NCI-H1105 (cell line): ENCODE measurements around the gene MCAT.

Experiments used
- DNase-seq: peaks from one replicate; lab custom pipeline; 2025; lab: John Stamatoyannopoulos, UW

The MCAT gene

DNA sequence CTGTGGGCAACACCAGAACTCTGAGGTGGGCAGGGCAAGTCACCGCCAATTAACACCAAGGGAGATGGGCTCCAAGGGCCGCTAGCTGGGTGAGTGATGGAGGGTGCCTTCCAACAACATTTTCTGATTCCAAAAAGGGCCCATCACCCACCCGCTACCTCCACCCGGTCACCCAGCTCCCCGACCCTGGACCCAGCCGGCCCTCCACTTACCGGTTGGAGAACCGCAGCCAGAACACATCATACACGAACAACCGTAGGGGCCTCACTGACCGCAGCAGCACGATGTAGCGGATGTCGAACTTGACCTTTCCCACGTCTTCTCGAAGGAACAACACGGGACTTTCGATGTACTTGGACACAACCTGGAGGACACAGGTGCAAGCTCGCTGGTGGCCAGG, 29.0 kb upstream of the MCAT start:
- DNase-seq = no peak

- no peak for DNase-seq
Observed at GRCh38 chr22:43171607-43172006, 28.4 kb upstream of the MCAT start.

DNA sequence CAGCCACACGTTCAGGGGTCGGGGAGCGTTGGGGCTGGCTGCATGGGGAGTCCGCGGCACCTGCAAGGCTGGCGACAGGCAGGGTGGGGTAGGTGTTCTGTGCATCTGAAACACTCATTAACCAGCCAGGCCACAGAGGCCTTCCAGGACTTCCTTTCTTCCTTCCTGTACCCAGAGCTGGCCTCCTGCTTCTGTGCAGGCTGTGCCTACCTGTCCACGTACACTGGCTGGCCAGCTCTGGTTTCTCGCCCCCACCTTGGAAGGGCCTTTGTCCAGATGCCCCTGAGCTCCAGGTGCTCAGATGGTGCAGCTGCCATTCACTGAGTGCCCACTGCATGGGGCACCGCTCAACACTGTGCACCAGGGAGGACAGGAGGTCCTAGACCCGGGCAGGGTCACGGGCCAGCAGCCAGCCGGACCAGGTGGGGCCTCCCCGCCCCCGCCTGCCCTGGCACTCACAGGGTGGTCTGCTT, 27.9 kb upstream of the MCAT start:
- no peak for DNase-seq

DNA sequence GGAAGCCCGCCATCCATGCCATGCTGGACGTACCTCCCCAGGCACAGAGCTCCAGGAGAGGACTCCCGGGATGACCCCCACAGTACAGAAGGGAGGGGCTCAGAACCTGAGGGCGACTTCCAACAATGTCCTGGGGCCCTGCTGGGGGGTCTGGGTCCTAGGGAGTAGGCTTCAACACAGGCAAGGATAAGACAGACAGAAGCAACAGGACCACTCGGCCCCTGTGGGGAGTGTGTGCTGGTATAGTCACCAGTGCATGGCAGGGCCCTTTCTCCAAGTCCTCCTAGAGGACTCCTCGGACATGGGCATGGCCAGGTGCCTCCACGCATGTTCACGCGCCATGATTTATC, 26.9 kb upstream of the MCAT start:
- DNase-seq = no peak

DNA sequence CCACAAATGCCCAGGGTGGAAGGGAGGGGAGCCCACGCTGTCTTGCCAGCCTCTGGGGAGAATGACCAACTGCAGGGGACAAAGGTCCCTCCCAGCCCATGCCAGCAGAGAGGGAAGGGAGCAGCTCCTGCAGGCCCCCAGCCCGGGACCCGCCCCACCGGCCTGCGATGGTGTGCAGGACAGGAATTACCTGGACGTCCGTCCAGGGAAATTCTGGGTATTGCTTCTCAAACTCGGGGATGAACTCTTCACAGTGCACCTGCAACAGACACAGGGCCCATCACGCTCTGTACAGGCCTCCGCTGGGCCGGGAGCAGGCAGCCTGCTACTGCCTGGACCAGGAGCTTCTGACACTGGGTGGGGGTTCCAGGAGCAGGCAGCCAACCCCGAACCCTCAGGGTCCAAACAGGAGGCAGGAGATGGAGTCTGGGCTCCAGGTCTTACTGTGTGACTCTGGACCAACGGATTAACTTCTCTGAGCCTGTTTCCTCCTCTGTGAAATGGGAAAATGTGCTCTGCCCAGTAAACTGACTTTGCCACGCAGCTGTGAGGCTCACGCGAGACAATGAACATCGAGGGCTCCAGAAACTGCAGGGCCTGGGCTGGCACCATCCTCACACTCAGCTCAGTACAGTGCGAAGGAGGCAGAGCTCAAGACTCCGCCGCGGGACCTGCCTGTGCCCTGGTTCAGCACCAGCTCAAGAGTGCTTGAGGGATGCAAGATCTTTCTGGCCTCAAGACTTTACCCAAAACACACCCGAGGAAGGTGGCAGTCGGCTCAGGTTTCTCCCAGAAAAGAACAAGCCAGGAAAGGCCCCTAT, 26.3 kb upstream of the MCAT start:
- no peak for DNase-seq

DNA sequence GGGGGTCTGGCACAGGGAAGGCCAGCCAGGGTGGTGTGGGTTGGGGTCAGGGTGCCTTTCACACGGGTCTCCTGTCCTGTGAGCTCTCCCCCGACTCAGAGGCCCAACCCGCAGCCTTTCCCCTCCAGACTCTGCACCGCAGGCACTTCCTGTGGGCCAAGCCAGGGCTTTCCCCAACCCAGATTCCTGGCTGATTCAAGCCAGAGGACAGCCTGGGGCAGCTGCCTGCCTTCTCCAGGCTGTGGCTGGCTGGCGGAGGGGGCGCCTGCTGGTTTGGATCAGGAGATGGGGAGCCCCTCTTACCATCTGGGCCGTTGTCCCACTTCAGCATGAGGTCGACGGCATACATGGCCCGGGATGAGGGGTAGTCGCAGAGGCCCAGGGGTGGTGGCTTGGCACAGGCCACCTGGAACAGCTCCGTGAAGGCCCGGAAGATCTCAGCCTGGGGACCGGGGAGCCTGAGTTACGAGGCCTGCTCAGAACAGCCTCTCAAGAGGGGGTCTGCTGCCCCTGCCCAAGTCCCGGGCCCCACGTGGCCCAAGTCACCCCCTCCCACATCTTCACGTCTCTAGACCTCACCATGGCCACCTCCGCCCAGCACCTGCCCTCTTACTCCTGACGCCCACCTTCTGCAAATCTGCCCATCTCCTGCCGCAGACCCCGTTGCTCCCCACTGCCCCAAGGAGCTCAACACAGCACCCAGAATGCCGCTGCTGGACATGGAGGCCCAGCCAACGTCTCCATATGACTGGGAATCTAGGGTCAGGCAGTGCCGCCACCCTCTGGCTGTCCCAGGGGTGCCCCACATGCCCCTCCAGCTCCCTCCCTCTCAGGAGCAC, 25.5 kb upstream of the MCAT start:
- no peak for DNase-seq

- DNase-seq = no peak
Observed at GRCh38 chr22:43167001-43167589, 23.9 kb upstream of the MCAT start.

DNA sequence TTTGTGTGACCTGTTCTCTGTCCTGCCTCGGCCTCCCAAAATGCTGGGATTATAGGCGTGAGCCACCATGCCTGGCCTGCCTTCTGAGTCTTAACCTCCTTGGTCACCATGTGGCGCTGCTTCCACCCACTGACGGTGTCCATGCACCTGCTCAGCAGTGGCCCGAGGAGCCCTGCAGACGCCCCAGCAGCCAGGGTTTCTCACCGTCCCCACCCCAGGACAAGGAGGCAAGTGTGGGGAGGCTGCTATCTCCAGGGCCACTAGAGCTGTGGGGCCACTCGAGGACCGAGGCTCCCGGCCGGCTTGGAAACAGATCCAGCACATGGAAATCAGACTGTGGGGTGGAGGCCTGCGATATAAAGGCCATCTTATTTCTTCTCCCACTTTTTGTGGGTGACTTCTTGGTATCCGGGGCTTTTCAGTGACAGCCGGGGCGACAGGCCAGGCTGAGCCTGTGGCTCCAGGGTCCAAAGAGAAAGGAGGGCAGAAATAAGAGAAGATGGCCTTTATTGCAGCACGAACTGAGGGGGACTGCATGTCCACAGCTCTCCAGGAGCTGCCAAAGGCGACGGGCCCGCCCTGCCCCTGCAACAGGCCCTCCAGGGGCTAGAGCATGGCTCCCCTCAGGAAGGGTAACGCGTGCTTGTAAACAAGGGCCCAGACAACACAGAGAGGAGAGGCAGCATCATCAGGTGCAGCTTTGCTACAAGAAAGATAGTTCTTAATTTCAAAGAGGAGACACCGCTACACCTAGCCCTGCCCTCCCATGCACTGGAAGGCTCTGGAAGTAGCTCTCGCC, 23.1 kb upstream of the MCAT start:
- DNase-seq = no peak

DNA sequence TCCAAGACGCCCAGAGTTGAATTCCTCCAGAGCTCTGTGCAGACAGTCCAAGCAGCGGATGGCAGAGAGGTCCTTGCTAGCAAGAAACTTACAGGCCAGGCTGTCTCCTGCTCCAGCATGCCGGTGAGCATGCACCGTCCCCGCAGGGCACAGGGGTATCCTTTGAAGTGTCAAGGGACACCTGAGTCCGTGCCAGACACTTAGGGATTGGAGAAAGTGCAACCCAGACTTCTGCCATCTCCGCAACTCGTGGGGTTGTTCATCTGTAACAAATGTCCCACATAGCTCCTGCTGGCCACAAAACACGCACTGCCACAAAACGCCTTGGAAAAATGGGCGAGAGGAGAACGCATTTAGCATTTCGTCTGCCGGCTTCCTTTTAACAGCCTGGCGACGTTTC, 21.4 kb upstream of the MCAT start:
- DNase-seq = no peak

DNA sequence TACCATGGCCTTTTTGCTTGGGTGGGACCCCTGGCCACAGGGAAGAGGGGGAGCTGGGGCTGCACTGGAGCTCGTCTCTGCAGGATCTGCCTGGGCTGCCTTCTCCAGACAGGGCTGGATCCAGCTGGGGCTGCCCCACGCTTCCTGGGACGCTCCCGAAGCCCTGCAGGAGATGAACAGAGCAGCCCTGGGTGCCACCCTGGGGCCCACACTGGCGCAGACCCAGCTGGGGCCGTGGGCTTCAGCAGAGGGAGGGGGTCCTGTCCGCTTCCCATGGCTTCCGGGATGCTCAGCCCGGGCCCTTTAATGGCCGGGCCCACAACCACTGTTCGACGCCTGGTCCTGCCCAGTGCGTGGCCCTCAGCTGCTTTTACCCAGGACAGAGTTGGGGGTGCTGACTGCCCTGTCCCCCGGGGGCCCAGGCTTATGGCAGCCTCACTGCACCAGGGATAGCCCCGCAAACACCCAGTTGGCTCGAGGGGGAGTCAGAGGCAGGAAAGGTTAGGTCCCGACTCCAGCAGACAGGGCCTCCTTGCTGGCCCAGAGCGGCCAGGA, 20.1 kb upstream of the MCAT start:
- no peak for DNase-seq

DNA sequence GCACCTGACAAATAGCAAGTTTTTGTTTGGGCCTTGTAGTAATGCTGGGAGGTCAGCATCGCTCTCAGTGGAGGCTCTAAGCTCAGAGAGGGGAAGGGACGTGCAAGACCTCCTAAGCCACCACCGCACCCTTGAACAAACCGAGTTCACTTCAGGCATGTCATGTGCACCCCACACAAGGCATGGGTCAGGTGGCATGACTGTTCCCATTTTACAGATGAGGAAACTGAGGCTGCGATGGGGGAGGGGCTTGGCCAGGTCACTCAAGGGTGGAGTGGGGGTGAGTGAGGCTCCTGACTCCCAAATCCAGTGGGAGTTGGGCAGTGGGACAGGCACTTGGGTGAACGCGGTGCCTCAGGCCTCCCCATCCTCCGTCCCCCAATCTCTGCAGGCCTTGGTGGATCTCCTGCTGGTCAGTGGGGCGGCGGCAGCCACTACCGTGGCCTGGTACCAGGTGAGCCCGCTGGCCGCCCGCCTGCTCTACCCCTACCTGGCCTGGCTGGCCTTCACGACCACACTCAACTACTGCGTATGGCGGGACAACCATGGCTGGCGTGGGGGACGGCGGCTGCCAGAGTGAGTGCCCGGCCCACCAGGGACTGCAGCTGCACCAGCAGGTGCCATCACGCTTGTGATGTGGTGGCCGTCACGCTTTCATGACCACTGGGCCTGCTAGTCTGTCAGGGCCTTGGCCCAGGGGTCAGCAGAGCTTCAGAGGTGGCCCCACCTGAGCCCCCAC, 19.4 kb upstream of the MCAT start:
- DNase-seq = no peak

DNA sequence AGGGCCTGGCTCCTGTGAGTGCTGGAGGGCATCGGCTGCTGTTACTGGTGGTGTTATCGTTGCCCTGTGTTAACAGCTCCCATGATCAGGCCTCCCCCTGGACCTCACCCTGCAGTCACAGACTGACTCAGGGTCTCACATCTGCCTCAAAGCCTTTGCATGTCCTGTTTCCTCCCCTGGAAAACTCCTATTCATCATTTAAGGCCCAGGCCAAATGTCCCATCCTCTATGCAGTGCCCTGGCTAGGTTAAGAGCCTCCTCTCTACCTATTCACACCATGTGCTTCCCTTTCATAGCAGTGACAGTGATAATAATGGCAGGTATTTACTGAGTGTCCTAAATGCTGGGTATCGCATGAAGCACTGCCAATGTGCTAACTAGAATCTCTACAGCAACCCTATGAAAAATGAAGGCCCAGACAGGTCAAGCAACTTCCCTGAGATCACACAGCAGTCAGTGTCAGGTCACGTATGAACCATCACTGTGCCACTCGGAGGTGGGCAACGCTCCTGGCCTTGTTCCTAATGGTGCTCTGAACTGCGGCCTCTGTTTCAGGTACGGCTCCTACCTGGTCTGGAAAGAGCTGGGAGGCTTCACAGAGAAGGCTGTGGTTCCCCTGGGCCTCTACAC, 17.4 kb upstream of the MCAT start:
- DNase-seq = no peak

GRCh38 chr22:43159484-43160178, 16.4 kb upstream of the MCAT start:
- no peak for DNase-seq

DNA sequence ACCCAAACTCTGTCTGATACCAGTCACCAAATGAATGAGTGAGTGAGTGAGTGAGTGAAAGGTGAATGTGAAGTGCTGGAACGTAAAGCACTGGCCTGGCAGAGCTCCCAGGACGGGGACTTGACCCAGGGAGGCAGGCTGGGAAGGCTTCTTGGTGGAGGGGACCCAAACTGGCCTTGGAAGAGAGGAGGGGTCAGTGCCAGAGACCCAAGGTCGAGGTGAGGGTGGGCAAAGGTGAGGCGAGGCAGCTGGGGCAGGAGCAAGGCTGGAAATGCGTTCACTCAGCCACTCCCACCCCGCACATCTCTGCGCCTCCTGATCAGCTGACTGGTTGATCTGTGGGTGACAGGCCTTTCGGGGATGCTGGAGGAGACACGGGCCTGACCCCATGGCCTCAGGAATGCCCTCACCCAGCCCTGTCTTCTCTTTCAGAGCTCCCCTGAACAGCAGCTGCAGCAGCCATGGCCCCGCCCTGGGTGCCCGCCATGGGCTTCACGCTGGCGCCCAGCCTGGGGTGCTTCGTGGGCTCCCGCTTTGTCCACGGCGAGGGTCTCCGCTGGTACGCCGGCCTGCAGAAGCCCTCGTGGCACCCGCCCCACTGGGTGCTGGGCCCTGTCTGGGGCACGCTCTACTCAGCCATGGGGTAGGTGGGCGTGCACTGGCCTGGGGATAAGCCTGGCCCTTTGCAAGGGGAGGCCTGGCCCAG, 15.7 kb upstream of the MCAT start:
- no peak for DNase-seq

DNA sequence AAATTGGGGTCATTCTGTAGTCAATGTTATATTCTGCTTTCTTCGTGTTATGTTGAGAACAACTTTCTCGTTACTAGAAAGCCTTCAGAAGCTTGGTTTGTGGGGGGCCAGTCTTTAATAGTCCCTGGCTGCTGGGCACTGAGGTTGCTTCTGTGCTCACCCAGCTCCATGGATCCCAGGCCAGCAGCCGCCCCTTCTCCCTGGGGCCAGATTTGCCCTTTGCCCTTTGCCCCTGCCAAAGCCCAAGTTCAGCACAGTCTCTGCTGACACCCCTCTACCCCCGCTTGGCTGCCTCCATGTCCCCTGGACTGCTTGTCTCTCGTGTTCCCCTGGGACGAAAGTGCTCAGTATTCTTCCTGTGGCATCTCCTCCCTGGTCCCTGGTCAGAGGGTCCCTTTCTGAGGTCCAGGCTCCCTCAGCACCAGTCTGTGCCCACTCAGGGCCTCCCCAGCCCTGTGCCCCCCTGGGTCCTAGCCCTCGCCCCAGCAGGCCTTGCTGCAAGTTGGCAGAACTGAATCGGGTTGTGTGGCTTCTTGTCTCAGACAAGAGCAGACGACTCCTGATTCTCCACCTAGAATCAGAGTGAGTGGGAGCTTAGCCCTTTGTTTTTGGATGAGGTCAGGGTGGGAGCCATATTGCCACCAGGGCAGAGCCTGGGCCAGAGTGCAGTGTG, 14.8 kb upstream of the MCAT start:
- no peak for DNase-seq

DNA sequence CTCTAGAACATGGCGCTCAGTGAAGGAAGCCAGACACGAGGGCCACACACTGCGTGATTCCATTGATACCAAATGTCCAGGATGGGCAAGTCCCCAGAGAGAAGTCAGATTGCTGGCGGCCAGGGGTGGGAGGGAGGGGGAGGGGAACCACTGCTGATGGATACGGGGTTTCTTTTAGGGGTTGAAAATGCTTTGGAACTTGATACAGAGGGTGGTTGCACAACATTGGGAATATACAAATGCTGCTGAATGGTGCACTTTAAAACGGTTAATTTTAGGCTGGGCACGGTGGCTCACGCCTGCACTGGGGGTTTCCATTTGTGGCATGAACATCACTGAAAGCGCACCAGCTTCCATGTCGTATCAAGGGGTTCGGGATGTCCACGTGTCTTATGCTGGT, 13.2 kb upstream of the MCAT start:
- no peak for DNase-seq

DNA sequence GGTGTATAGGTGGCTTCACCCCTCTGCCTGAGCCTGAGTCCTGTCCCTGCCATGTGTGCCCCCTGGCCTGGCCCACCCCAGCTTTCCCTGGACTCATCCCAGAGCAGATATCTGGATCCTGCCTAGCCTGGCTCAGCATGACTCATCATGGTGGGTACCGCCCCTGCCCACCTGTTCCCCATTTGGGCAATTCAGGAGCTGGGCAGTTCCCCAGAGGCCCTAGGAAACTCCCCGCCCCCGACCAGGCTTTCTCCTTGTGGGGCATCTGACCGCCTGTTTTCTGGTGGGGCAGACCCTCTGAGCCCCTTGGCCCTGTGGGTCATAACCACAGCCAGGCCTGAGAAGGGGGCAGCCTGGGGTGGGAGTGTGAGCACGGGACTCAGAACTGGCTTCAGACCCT, 12.6 kb upstream of the MCAT start:
- no peak for DNase-seq

DNA sequence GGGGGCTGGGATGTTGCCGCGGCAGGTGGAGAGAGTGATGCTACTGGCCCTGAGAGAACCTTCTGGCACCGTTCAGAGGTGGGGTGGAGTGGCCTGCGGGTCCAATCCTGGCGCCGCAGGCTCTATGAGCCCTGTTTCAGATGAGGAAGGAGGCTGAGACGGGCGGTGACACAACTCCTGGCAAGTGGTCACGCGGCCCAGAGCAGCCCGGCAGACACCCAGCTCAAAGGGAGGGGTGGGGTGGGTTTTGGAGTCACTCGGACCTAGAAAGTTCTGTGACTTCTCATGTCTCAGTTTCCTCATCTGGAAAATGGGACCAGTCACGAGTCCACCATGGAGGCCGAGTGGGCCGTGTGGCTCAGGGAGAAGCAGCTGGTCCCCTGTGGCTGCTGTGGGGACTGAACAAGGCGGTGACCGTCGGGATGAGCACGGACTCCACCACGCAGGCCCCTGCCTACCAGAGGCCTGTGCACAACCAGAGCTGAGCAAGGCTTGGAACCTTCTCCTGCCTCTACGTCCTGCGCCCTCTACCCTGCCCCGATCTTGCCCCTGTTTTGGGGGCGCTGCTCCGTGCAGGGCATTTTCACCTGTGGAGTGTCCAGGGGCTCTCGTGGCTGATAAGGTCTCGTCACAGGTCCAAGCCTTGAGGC, 11.8 kb upstream of the MCAT start:
- no peak for DNase-seq
